ENCODE measurements around the gene PSME1.

The PSME1 gene

DNA sequence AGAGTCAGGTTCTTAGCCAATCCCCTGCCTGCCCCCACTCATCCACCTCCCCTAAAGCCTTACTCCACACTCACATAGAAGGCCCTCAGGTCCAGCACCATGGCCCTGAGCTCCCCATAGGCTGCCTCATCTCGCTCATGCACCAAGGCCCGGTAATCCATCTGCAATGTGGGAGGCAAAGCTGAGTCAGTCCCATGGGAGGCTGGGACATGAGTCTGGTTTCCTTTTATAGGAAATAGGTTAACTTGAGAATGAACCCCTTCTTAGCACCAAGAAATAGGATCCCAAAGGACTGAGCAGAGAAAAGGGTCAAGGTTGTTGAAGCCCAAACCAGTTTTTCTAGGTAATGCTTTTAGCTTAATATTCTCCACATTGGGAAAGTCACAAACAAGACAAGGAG, 7.5 kb downstream of the PSME1 start:
- no peaks in the 10 kb centered on the region for H3K9me3 ChIP-seq (ENCODE audit: severe bottlenecking)
- TF ChIP-seq, protein P1, sequence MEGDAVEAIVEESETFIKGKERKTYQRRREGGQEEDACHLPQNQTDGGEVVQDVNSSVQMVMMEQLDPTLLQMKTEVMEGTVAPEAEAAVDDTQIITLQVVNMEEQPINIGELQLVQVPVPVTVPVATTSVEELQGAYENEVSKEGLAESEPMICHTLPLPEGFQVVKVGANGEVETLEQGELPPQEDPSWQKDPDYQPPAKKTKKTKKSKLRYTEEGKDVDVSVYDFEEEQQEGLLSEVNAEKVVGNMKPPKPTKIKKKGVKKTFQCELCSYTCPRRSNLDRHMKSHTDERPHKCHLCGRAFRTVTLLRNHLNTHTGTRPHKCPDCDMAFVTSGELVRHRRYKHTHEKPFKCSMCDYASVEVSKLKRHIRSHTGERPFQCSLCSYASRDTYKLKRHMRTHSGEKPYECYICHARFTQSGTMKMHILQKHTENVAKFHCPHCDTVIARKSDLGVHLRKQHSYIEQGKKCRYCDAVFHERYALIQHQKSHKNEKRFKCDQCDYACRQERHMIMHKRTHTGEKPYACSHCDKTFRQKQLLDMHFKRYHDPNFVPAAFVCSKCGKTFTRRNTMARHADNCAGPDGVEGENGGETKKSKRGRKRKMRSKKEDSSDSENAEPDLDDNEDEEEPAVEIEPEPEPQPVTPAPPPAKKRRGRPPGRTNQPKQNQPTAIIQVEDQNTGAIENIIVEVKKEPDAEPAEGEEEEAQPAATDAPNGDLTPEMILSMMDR (IDR thresholded peaks at IDR 0.05; ENCODE audit: poor library complexity, severe bottlenecking) = no peak
- DNase-seq (ENCODE audit: low spot score) (no peak), ATAC-seq (ENCODE audit: low read depth) (no peak)
- H3K27ac ChIP-seq (ENCODE audit: poor library complexity, severe bottlenecking) = no peak overlapping the region
- H3K27me3 ChIP-seq (ENCODE audit: insufficient read depth, poor library complexity, severe bottlenecking) = no peaks in the 10 kb centered on the region
- no peak overlapping the region for H3K4me3 ChIP-seq (ENCODE audit: severe bottlenecking)
- peaks cover 15% of the 10 kb centered on the region for H3K4me1 ChIP-seq (ENCODE audit: insufficient read depth, poor library complexity, severe bottlenecking)
- H3K36me3 ChIP-seq (ENCODE audit: low read depth) = peaks cover 39% of the 10 kb centered on the region

GRCh38 chr14:24144451-24144850, 8.5 kb downstream of the PSME1 start:
- Histone ChIP-seq H3K27ac (ENCODE audit: poor library complexity, severe bottlenecking) (no peak overlapping the region), H3K27me3 (ENCODE audit: insufficient read depth, poor library complexity, severe bottlenecking) (no peaks in the 10 kb centered on the region), H3K36me3 (ENCODE audit: low read depth) (peaks cover 39% of the 10 kb centered on the region), H3K4me1 (ENCODE audit: insufficient read depth, poor library complexity, severe bottlenecking) (peaks cover 15% of the 10 kb centered on the region), H3K9me3 (ENCODE audit: severe bottlenecking) (no peaks in the 10 kb centered on the region), H3K4me3 (ENCODE audit: severe bottlenecking) (no peak overlapping the region)
- TF ChIP-seq, protein P1 (IDR thresholded peaks at IDR 0.05; ENCODE audit: poor library complexity, severe bottlenecking) = no peak
- DNase-seq (ENCODE audit: low spot score) (no peak), ATAC-seq (ENCODE audit: low read depth) (no peak)

DNA sequence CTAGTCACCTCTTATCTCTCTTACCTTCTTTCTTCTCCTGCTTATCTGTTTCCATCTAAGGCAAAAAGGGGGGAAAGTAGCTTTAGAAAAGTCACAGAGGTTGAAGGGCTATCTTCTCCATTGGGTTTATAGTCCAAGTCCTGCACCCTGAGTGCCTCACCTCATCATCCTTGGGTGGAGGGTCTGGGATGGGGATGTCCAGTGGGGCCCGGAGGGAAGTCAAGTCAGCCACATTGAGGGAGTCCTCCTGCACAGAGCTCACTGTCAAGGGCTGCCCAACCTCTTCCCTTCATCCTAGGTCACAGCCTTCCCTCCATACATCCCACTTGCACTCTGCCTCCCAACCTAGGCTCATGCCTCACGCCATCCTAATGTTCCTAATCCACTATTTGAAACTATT, 9.2 kb downstream of the PSME1 start:
- no peaks in the 10 kb centered on the region for H3K27me3 ChIP-seq (ENCODE audit: insufficient read depth, poor library complexity, severe bottlenecking)
- ATAC-seq (ENCODE audit: low read depth) (no peak), DNase-seq (ENCODE audit: low spot score) (no peak)
- peak overlapping the region; percentile 75 for H3K4me3 ChIP-seq (ENCODE audit: severe bottlenecking)
- H3K36me3 ChIP-seq (ENCODE audit: low read depth) = peaks cover 39% of the 10 kb centered on the region
- H3K4me1 ChIP-seq (ENCODE audit: insufficient read depth, poor library complexity, severe bottlenecking) = peaks cover 10% of the 10 kb centered on the region
- no peaks in the 10 kb centered on the region for H3K9me3 ChIP-seq (ENCODE audit: severe bottlenecking)
- H3K27ac ChIP-seq (ENCODE audit: poor library complexity, severe bottlenecking) = peak overlapping the region; percentile 81
- TF ChIP-seq, protein P1 (IDR thresholded peaks at IDR 0.05; ENCODE audit: poor library complexity, severe bottlenecking) = no peak

DNA sequence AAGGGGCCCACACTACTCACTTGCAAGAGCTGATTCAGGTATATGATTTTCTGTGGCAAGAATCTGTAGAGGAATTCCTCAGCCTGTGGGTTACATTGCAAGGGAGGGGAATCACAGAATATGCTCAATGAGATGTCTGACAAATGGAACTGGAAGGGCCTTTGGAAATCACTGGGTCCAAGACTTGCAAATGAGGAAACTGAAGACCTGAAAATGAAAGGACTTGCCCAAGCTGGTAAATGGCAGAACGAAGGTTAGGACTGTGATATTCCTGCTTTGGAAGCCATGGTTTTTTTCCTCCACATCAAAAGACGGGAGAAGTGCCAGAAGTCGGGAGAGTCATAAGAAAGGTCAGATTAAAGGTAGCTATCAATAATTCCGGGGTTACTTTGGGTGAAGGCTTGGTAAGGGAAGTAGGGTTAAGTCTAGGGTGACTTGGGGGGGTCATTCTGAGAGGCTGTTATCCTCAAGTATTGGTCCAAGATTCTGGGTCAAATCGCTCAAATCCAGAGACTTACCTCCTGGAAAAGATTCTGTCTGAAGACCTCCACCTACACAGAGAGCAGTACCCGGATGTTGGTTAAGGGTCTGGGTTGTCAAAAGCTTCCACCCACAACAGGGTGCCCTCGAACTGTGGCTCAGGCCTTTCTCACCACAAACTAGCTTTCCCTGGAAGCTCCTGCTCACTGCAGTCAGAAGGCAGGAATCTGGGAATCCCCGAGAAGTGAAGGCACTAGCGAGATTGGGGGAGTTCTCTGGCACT, 9.9 kb downstream of the PSME1 start:
- DNase-seq (ENCODE audit: low spot score) (no peak), ATAC-seq (ENCODE audit: low read depth) (peak; percentile 0; the same call in 1 of the 3 replicates)
- TF ChIP-seq, protein P1 (IDR thresholded peaks at IDR 0.05; ENCODE audit: poor library complexity, severe bottlenecking) = no peak
- Histone ChIP-seq H3K4me1 (ENCODE audit: insufficient read depth, poor library complexity, severe bottlenecking) (peaks cover 10% of the 10 kb centered on the region), H3K27me3 (ENCODE audit: insufficient read depth, poor library complexity, severe bottlenecking) (no peaks in the 10 kb centered on the region), H3K9me3 (ENCODE audit: severe bottlenecking) (no peaks in the 10 kb centered on the region), H3K36me3 (ENCODE audit: low read depth) (peaks cover 45% of the 10 kb centered on the region), H3K27ac (ENCODE audit: poor library complexity, severe bottlenecking) (peak overlapping the region; percentile 81), H3K4me3 (ENCODE audit: severe bottlenecking) (peak overlapping the region; percentile 75)

- Histone ChIP-seq H3K36me3 (ENCODE audit: low read depth) (peaks cover 52% of the 10 kb centered on the region), H3K27me3 (ENCODE audit: insufficient read depth, poor library complexity, severe bottlenecking) (no peaks in the 10 kb centered on the region), H3K9me3 (ENCODE audit: severe bottlenecking) (no peaks in the 10 kb centered on the region), H3K4me1 (ENCODE audit: insufficient read depth, poor library complexity, severe bottlenecking) (peaks cover 10% of the 10 kb centered on the region), H3K27ac (ENCODE audit: poor library complexity, severe bottlenecking) (peak within 1 kb of the TSS; percentile 81), H3K4me3 (ENCODE audit: severe bottlenecking) (peak within 1 kb of the TSS; percentile 75)
- ATAC-seq (ENCODE audit: low read depth) (peak; percentile 78), DNase-seq (ENCODE audit: low spot score) (peak; percentile 100)
- TF ChIP-seq, protein P1 (IDR thresholded peaks at IDR 0.05; ENCODE audit: poor library complexity, severe bottlenecking) = no peak
Measured at GRCh38 chr14:24146453-24146977, 10.5 kb downstream of the PSME1 start, which contains the start of gene PSME2. Gene PSME2, minus strand, starts transcription at chr14:24146610. Its CDS starts 29 bp downstream, at chr14:24146581.

Data from RWPE2 (cell line).